PC-3 (cell line): ENCODE measurements around the gene LRRFIP1.
"Not testable (repeated sequence)": the region's sequence is repeated elsewhere in the genome, so short reads cannot be mapped to it uniquely, and the experiment has no call there.

Experiments used
- CTCF ChIP-seq: fragments of 300-600 bp; sonication (generic); conservative IDR thresholded peaks from 2 replicates; pipeline ENCODE4 v1.5.1; 2017; ENCODE audit warnings: antibody characterized with exemption, low read depth, mild to moderate bottlenecking, low read length
- EZH2 ChIP-seq: fragments of 300-600 bp; sonication (generic); IDR thresholded peaks from one replicate; pipeline ENCODE4 v1.6.1; 2017; ENCODE audit warnings: antibody characterized with exemption, mild to moderate bottlenecking, low read length; ENCODE audit not compliant: unreplicated experiment

- TF ChIP-seq EZH2, CTCF: not testable (repeated sequence)
These were observed 135.2 kb downstream of the LRRFIP1 start for GRCh38 chr2:237762291-237763182.
